Measurements from ENCODE around the gene ESPN.
"Not testable (repeated sequence)": the region's sequence is repeated elsewhere in the genome, so short reads cannot be mapped to it uniquely, and the experiment has no call there.

Gene ESPN

DNA sequence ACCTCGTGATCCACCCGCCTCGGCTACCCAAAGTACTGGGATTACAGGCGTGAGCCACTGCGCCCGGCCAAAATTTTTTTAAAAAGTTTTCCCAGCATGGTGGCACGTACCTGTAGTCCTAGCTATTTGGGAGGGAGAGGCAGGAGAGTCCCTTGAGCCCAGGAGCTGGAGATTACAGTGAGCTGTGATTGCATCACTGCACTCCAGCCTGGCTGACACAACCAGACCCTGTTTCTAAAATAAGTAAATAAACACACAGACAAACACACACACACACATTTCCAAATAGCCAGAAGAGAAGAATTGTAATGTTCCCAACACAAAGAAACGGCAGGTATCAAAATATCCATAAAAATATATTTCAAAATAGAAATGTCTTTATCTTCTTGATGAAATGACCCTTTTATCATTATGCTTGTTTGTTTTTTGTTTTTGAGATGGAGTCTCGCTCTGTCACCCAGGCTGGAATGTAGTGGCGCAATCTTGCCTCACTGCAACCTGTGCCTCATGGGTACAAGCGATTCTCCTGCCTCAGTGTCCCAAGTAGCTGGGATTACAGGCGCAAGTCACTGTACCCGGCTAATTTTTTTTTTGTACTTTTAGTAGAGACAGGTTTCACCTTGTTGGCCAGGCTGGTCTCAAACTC, 14.2 kb upstream of the ESPN start:
- DNase-seq: no peak

DNA sequence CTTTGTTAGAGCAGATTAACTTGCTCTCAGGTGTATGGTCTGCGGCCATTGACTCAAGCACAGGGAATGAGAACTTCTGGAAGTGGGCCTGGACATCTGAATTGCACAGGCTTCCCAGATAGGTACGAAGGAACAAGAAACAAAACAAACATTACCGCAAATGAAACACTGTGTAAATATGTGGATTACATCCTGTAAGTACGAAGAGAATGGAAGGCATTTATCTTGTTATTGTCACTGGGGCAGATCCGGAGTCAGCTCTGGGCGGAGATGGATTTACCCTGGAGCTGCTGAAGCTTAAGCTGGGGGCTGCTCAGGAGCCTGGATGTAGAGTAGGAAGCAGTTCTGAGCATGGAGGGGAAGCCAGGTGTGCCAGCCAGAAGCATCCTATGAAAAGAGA, 11.7 kb upstream of the ESPN start:
- DNase-seq: no peak

DNA sequence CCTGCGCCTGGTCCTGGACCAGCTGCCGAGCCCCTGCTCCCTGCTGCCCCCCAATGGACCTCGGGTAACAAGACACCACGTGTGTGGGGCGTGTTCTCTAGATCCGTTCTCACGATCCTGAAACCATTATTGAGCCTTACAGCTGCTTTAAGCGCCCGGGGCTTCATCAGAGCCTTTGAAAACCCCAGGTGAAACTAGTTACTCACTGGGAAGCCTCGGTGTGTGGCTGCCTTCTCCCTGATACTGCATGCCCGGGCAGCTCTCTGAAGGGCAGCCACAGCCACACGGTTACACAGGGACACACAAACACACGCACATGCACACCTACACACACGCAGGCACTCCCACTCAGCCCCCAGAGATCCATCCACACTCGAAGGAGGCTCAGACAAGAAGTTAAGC, 10.1 kb upstream of the ESPN start:
- DNase-seq: no peak

DNA sequence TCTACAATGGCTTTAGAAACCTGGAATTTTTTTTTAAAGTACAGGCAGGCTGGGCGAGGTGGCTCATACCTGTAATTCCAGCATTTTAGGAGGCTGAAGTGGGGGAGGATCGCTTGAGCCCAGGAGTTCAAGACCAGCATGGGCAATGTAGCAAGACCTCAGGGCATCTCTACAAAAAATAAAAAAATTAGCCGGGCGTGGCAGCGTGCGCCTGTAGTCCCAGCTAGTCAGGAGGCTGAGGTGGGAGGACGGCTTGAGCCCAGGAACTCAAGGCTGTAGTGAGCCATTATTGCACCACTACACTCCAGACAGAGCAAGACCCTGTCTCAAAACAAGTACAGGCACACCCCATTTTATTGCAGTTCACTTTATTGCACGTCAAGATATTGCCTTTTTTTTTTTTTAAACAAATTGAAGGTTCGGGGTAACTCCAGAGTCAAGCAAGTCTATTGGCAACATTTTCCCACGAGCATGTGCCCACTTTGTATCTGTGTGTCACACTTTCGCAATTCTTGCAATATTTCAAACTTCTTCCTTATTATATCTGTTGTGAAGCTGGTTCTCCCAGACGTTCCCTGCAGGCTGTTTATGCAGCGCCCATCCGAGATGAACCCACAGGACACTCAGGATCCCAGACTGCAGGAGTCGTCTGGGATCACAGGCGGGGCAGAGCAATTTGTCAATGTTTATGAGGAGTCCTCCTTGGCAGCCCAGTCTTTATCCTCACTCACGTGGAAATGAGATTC, 9.5 kb upstream of the ESPN start:
- DNase-seq: no peak

DNA sequence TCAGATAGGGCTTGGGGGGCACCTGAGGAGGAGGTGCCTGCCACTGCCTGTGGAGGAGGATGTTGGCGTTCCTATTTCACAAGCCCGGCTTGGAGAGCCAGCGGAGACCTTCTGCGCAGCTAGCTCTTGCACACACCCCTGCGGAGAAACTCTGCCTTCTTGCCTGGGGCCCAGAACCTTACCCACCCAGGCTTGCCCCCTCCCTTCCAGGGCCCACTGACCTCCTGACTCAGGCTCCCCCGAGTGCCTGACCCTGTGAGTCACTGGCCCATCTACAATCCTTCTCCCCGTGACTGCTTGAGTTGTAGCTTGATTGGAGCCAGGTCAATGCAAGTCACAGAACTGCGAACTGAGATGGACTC, 8.3 kb upstream of the ESPN start:
- DNase-seq: no peak

DNA sequence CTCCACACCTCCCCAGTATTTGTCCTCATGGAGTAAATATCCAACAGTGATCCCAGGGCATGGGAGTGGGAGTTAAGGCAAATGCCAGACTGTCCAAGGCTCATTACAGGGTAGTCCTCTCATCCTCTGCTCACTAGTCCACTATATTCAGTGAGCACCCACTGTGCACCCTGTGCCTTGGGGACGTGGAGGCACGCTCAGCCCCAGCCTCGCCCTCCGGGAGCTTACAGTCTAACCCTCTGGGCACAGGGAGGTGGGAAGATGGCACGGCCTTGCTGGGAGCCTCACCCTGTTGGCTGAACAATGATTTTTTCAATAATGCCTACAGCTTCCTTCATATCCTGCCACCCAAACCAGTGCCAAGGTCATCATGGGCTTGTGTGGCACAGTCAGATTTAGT, 7.7 kb upstream of the ESPN start:
- no peak for DNase-seq

DNA sequence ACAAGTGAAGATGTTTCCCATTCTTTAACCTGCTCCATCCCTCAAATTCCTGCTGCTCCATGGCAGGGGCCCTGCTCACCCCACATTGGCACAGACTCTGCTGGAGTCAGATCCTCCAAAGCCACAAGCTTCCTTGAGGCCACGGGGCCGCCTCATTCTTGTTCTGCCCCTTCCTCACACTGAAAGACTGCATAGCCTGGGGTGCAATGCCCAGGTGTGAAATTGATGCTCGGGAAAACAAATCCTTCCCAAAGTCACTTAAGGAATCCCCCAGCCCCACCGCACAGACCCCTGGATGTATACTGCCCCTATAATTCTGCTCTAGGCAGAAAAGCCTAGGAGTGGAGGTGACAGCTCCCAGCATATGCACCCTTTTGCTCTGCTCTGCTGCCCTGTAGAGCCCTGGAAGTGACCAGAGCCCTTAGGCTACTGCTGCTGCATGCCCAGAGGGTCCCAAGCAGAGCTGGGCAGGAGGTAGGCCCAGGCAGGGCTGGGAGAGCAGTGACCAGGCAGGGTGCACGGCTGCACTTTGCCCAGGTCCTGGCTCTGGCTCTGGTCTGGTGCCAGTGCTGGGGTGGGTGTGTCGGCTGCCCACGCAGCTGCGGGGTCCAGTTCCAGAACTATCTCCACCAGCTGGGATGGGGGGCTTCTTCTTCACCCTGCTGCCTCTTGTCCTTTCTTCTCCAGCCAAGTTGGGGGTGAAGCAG, 6.5 kb upstream of the ESPN start:
- no peak for DNase-seq

DNA sequence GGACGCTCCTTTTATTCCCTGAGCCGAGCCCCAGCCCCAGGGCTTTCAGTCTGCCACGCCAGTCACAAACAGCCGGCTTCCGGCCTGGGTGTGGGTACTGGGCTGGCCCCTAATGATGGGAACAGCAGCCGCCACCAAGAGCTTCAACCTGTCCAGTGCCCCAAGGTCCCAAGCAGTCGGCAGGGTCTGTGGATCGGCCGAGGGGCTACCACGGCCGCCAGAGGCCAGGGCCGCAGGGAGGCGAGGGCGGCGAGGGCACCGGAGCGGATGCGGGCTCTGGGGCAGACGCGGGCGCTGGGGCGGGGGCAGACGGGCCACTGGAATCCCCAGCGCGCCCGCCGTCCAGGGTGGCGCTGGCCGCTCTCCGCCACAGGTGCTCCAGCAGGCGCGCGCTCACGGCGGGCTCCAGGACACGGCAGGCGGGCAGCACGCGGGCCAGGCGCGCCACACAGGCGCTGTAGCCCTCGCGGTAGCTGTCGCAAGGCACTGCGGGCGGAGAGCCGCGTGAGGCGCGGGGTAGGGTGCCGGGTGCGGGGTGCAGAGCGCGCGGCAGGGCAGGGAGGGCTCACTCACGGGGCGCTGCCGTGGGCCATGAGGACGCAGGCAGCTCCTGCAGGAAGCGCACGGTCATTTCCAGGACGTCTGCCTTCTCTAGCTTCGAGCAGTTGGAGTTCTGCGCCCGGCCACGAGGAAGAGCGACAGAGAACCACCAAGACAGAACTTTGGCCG, 5.7 kb upstream of the ESPN start:
- DNase-seq: no peak

DNA sequence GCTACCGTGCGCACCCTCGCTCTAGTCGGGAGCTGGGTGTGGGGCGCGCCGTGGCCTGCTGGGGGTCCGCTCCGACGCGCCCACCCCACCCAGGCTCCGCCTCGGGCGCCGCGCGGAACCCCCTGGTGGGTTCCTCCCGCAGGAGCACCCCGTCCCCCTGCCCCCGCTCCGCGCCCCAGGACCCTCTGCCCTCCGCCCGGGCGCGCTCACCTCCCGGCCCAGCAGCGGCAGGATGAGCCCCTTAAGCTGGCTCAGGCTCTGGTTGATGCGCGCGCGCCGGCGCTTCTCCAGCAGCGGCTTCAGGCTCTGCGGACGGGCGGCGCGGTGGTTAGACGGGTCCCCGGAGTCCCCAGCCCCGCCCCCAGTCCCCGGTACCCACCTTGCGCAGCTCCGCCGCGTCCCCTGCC, 5.2 kb upstream of the ESPN start:
- DNase-seq: no peak

DNA sequence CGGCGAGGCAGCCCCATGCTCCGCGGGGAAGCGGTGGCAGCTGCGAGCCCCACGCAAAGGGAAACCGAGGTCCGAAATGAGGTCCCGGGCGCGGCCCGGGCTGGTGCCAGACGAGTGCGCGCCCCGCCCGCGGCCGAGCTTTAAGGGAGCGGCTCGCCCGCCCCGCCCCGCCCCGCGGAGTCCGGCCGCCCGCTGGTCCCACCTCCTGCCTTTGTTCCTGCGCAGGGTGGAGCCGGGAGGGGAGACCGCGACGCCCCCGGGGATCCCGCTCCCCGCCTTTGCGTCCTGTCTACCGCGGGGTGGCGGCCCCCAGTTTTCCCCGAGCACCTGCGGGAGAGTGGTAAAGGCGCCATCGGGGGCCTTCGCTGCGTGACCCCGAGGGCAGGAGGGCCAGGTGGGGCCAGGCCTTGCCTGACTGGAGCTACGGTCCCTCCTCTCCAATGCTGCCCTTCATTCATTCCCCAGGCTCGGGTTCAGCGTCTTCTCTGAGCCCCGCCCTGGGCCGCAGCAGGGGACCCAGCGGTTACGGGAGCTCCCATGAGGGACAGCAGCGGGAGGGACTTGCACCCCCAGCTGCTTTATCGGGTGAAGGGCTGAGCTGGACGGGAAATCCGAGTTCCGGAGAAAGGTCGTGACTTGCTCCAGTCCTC, 4.6 kb upstream of the ESPN start, which contains the start of gene HES2:
HES2 (minus strand) TSS at position 116 of the 650 bp plus-strand sequence; CDS start at position 17, 99 bp downstream.
- DNase-seq: no peak

DNA sequence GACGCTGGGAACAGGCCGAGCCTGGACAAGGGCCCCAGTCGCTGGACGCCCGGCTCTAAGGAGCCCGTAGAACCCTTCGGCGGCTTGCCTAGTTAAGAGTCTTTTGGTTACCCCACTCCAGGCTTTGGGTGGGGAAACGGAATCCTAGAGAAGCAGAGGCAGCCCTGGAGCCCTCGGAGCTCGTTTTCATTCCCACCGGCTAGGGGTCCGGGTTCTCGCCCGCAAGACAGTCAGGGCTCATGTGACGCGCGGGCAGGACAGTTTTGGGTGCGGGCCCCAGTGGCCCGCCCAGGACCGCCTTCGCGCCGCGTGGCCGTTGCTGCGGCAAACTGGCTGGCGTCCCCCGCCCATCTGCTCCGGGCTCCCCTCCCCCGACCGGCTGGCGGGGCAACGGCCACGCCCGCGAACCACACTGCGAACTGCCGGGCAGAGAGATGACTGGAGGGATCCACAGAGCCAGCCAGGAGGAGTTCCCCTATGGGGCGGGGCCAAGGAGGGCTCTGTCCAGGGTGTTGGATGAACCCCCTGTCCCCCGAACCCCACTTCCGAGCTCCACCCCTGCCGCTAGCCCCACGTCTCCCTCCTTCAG, 4.0 kb upstream of the ESPN start:
- DNase-seq: no peak

DNA sequence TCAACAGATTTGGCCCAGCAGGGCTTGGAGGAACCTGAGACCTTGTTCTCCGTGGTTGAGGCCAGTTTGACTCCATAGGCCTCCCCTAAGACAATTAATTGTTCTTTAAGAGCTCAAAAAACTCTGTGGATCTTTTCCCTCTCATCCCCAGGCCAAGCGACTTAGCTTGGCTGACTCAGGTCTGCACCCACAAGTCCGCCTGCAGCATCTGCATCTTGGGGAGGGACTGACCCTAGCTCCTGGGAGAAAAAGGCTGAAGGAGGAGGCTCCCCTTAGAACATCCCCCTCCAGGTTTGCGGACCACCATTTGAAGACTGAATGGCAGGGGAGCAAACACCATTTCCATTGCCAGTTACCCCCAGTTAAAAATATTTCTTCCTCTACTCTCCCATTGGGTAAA, 3.3 kb upstream of the ESPN start:
- DNase-seq: no peak

DNA sequence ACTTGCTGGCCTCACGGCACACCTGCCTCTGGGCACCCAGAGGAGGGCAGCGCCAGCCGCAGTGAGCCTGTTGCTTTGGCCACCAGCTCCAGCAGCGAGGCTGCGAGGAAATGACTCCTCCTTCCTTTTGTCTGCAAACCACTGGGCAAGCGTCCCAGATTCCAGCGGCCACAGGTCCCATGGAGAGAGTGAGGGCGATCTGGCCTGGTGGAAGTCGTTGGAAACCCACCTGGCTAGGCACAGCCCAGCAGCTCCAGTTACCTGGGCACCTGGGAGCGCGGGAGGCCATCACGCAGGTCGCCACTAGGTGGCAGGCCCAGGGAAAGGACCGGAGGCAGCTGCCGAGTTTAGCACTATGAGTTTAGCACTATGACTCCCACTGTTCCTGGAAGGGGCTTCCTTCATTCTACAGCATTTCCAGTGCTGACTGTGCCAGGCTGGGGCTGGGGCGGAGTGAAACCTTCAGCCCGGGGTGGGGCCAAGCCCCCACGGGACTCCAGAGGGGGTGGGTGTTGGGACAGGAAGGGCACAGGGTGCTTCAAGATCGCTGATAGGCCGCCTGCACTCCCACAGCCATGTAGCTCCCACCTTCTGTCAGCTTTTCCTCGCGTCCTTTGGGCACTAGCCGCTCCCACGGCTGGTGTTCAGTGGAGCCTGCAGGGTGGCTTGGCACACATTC, 1.1 kb upstream of the ESPN start:
- DNase-seq: no peak

DNA sequence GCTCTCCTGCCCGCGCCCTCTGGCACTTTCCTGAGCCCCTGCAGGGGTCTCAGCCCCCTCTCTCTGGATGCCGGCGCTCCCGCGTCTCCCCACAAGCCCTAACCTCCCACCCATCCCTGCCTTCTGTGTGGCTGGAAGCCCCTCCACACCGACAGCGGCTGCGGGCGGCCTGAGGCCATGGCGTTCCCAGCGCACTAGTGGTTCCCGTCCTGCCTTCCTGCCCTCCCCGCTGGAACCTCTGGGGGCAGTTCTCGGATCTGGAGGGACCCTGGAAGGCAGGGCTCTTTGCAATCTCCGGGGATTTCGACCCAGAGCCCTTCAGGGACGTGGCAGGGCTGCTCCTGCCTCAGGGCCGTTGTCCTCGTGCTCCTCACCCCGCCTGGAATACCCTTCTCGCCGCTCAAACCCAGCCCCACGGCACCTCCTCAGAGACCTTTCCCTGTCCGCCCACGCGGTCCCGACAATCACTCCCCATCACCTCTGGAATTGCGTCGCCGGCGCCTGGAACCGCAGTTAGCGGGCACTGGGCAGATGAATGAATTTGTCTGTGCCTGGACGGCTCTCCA, 493 bp upstream of the ESPN start:
- no peak for DNase-seq

DNA sequence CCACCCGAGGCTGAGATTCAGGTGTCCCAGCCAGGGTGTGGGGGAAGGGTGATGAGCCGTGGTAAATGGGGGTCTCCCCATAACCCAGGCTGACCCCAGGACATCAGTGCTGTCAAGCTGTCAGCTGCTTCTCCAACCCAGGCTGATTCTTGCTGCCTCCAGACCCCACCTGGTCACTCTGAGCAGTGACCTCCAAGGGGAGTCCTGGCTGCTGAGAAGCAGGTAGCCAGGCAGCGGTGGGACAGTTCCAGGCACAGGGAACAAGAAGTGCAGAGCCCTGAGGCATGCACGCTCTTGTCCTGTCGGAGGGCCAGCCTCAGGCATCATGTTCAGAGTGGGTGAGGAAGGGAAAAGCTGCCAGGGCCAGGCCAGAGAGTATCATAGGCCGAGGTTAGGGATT, 1.1 kb downstream of the ESPN start:
- DNase-seq: no peak

DNA sequence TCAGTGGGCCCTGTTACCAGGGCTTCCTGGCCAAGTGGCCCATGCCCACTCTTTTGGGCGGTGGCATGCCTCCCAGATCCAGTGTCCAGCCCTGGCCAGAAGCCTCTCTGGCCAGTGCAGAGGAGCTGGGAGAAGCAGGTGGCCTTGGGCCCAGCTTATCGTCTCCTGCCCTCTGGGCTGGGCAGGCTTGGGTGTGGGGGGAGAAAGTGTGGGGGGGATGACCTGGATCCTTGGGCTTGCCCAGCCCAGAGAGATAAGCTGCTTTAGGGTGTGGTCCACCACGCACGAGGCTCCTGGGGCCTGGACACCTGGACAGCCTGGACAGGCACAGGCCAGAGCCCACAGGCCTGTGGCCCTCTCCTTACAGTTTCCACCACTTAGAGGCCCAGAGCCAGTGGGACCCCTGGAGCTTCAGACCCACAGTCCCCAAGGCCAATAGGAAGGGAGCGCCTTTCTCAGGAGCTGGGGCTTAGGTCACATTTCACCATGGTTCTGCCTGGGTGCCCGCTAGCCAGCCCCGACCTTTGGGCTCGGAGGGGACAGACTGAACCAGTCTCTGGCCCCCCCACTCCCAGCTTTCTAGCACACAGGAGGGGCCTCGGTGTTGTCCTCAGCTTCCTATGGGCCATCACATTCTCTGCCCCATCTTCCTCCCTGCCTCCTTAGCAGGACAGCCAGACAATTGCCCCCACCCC, 1.8 kb downstream of the ESPN start:
- DNase-seq: no peak

DNA sequence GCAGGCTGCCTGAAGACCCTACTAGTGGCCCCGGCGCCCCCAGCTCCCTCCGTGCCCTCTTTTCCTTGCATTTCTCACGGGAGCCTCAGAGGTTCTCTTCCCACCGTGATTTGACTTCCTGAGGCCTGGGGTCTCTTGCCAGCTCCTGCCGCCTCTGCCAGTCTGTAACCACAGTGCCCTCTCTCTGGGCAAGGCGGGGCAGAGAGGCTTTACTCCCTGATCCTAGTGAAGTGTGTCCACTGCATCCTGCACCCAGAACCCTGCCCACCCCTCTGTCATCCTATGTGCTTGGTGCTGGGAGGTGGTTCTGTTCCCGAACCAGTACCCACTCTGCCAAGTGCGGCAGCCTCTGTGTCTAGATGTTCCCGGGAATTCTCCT, 2.4 kb downstream of the ESPN start:
- DNase-seq: no peak

DNA sequence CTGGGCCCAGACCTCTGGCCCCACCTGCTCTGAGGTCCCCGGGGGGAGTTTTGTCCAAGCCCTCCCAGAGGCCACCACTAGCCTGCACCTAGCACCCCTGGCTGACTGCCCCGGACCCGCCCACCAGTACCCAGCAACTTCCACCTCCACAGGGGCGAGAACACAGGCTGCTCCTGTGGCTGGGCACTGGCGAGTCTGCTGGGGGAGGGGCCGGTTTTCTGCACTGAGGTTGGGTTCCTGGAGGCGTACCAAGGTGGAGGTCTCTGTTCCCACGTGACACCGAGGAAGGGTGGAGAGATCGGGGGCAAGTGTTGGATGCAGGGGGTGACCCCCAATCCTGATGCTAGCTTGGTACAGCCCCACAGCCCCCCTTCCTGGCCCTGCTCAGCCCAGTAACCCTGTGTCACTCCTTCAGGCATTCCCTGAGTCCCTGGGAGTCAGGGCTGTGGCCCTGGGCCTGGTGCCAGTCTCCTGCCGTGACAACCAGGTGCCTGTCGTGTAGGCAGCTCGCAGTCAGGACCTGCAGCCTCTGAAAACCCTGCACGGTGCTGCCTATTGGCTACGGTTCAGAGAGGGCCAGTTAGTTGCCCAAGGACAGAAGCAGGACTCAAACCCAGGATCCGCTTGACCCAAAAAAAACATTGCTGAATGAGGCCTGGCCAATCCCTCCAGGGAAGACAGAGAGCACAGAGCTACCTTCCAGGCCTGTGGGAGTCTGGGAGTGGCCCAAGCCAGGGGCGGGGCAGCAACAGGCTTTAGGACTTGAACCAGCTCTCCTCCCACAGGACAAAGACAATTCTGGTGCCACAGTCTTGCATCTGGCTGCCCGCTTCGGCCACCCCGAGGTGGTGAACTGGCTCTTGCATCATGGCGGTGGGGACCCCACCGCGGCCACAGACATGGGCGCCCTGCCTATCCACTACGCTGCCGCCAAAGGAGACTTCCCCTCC, 3.1 kb downstream of the ESPN start:
- no peak for DNase-seq

DNA sequence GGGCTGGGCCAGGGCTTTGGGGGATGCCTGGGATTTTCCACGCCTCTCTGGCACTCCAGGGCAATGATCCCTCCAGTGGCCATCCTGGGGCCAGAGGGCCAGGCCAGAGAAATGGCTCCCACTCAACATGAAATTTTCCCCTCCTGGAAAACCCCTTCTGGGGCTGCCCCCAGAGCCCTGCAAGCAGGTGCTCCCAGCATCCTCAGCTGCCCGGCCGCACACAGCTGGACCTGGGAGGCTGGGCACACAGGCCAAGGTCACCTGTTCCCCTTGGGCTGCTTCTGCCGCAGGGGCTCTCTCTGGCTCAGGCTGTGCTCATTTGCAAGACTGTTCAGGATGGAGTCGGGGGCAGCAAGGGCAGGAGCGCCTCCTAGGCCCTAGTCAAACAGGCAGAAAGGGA, 3.9 kb downstream of the ESPN start:
- DNase-seq: not testable (repeated sequence)

Data from NCI-H446 treated with DMSO at 0.1 percent for 48 hours (cell line).